Measurements from ENCODE around the gene HTT-AS.

DNA sequence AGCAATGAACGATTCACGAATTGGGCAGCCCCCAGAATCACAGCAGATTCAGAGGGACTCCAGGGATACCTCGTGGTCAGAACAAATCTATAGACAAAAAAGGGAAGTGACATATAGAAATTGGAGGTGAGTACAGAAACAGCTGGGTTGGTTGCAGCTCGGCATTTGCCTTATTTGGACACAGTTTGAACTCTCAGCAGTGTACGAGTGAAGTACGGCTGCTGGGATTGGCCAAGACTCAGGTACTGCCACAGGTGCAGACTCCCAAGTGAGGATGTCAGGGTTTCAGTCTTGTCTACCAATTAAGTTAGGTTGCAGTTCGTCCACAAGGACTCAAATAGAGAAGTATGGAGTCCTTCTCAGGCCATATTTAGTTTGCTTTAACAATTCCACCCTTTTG lies 28.2 kb downstream of the HTT-AS start:
- TF ChIP-seq, protein P1, sequence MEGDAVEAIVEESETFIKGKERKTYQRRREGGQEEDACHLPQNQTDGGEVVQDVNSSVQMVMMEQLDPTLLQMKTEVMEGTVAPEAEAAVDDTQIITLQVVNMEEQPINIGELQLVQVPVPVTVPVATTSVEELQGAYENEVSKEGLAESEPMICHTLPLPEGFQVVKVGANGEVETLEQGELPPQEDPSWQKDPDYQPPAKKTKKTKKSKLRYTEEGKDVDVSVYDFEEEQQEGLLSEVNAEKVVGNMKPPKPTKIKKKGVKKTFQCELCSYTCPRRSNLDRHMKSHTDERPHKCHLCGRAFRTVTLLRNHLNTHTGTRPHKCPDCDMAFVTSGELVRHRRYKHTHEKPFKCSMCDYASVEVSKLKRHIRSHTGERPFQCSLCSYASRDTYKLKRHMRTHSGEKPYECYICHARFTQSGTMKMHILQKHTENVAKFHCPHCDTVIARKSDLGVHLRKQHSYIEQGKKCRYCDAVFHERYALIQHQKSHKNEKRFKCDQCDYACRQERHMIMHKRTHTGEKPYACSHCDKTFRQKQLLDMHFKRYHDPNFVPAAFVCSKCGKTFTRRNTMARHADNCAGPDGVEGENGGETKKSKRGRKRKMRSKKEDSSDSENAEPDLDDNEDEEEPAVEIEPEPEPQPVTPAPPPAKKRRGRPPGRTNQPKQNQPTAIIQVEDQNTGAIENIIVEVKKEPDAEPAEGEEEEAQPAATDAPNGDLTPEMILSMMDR (conservative IDR thresholded peaks at IDR 0.05), result no peak
- no peak for TF ChIP-seq ZFX (IDR thresholded peaks at IDR 0.05)

All from C4-2B (cell line).